Thoracic aorta (tissue), 2 donors: ENCODE results near the gene GGACT. TPM values are rescaled to one million over a fixed set of nuclear protein-coding genes. Genes with fewer than 3 reads are reported as not detected.

Experiments
- ATAC-seq: fragments of 150-250 bp; one replicate; pipeline ENCODE4 v1.8.0; 2017; ENCODE audit warnings: low read depth; ENCODE audit not compliant: insufficient number of reproducible peaks, low FRiP score
- DNase-seq: peaks from one replicate; pipeline ENCODE4 v3.0.0-alpha.2; 2020; ENCODE audit warnings: low spot score
- H3K27ac ChIP-seq, 2 donors: fragments of 200-600 bp; sonication (generic); 1 replicate in 1 of 2; 2 replicates in 1 of 2; pipeline ENCODE4 v1.5.1; 2016; ENCODE audit warnings: mild to moderate bottlenecking in 2 of 2, moderate library complexity in 2 of 2
- H3K27me3 ChIP-seq: fragments of 200-600 bp; sonication (generic); replicated peaks from 2 replicates; pipeline ENCODE4 v1.6.0; 2016; ENCODE audit warnings: mild to moderate bottlenecking; ENCODE audit not compliant: insufficient read depth
- H3K36me3 ChIP-seq: fragments of 200-600 bp; sonication (generic); one replicate; pipeline ENCODE4 v1.5.1; 2016
- H3K4me1 ChIP-seq, 2 donors: fragments of 200-600 bp; sonication (generic); 1 replicate in 1 of 2; 2 replicates in 1 of 2; pipeline versions ENCODE4 v1.5.1 to v1.6.0; 2016; ENCODE audit warnings: low read depth in 2 of 2, mild to moderate bottlenecking in 1 of 2; ENCODE audit not compliant: control insufficient read depth in 1 of 2
- H3K4me3 ChIP-seq: fragments of 200-600 bp; sonication (generic); 2 replicates; pipeline ENCODE4 v1.5.1; 2016; ENCODE audit warnings: mild to moderate bottlenecking
- H3K9me3 ChIP-seq: fragments of 200-600 bp; sonication (generic); 2 replicates; pipeline ENCODE4 v1.5.1; 2016
- CTCF ChIP-seq: fragments of 200-600 bp; sonication (generic); IDR thresholded peaks from one replicate; pipeline ENCODE4 v1.5.1; 2019; ENCODE audit warnings: antibody characterized with exemption
- total RNA-seq, 2 donors: library from RNA; depleted of rRNA; stranded (reverse); fragments of >200 nt; gene quantifications; one replicate each; pipeline versions ENCODE4 v1.1.0 to v1.2.3, GENCODE V29; 2016

The GGACT gene
- total RNA-seq, 2 donors from 2014 or later, result 0.27 to 0.92 TPM

DNA sequence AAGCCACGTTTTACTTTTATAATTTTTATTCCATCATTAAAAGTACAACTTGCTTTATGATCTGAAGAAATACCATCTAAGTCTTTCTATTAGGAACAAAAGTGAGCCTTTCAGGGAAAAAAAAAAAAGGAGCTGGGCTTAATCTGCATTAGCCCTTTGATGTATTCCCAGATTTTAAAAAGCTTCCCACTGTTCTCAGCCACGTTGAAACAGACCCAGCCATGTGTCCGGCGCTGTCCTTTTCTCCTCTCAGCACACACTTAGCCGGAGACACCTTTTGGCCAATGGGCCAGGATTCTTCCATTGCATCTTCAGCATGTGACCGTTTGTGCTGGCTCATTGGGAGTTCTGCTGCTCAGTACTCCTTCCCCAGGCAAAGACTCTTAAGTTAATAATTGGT lies 105.5 kb downstream of the GGACT start:
- Histone ChIP-seq H3K36me3 (no peaks in the 10 kb centered on the region), H3K27me3 (no peaks in the 10 kb centered on the region), H3K4me3 (no peak overlapping the region), H3K4me1 (no peaks in the 10 kb centered on the region), H3K9me3 (no peaks in the 10 kb centered on the region), H3K27ac (no peak overlapping the region)
- no peak for DNase-seq
- ATAC-seq, result no peak
- TF ChIP-seq CTCF, result no peak

GRCh38 chr13:100480676-100481075 lies 107.9 kb downstream of the GGACT start:
- Histone ChIP-seq H3K27me3 (no peaks in the 10 kb centered on the region), H3K4me3 (no peak overlapping the region), H3K4me1 (no peaks in the 10 kb centered on the region), H3K9me3 (no peaks in the 10 kb centered on the region), H3K27ac (no peak overlapping the region), H3K36me3 (no peaks in the 10 kb centered on the region)
- ATAC-seq, result no peak
- no peak for TF ChIP-seq CTCF
- no peak for DNase-seq

Other genes starting within 250 kb of the GGACT start
- gene TMTC4, start 86.0 kb upstream of the GGACT start, total RNA-seq, result 10 to 100 TPM in 1 of 2 donors, 1 to 10 TPM in 1; 8.2 to 17.9 TPM